HG03095 (cell line): ENCODE results near the gene CFAP90.
A peak's percentile ranks its signal among the peaks of the same experiment; 100 is the strongest.

Experiments
- ATAC-seq: cut with Tn5 transposase; IDR thresholded peaks from one replicate; pipeline ENCODE4 v1.9.1; 2021; ENCODE audit warnings: moderate library complexity; ENCODE audit not compliant: unreplicated experiment

The CFAP90 gene

GRCh38 chr5:7850395-7851239 is at the start of gene CFAP90:
TSS of gene CFAP90 (minus strand) at chr5:7851133. CDS start at chr5:7851021, 112 bp downstream.
- no peak for ATAC-seq

GRCh38 chr5:7897014-7897600 is 46.2 kb upstream of the CFAP90 start:
- no peak for ATAC-seq

- peak; percentile 86 for ATAC-seq
Measured at GRCh38 chr5:7894860-7895259, 43.9 kb upstream of the CFAP90 start.

- no peak for ATAC-seq
Measured at GRCh38 chr5:7894439-7894838, 43.5 kb upstream of the CFAP90 start.

- ATAC-seq: no peak
Measured at GRCh38 chr5:7888901-7889300, 38.0 kb upstream of the CFAP90 start.

GRCh38 chr5:7886849-7887475 is 36.0 kb upstream of the CFAP90 start:
- no peak for ATAC-seq

GRCh38 chr5:7884491-7885267 is 33.7 kb upstream of the CFAP90 start:
- no peak for ATAC-seq

- ATAC-seq: no peak
Measured at GRCh38 chr5:7882926-7883325, 32.0 kb upstream of the CFAP90 start.

- no peak for ATAC-seq
Measured at GRCh38 chr5:7881816-7882215, 30.9 kb upstream of the CFAP90 start.

GRCh38 chr5:7881091-7881490 is 30.2 kb upstream of the CFAP90 start:
- no peak for ATAC-seq

- peak; percentile 96 for ATAC-seq
Measured at GRCh38 chr5:7878381-7878873, 27.5 kb upstream of the CFAP90 start.

- no peak for ATAC-seq
Measured at GRCh38 chr5:7877851-7878250, 26.9 kb upstream of the CFAP90 start.

GRCh38 chr5:7876867-7877266 is 25.9 kb upstream of the CFAP90 start:
- peak; percentile 44 for ATAC-seq

- no peak for ATAC-seq
Measured at GRCh38 chr5:7875151-7875550, 24.2 kb upstream of the CFAP90 start.

- ATAC-seq: no peak
Measured at GRCh38 chr5:7874639-7875038, 23.7 kb upstream of the CFAP90 start.

- ATAC-seq: no peak
Measured at GRCh38 chr5:7873216-7873615, 22.3 kb upstream of the CFAP90 start.

- ATAC-seq: no peak
Measured at GRCh38 chr5:7872517-7873130, 21.7 kb upstream of the CFAP90 start.

GRCh38 chr5:7871653-7872052 is 20.7 kb upstream of the CFAP90 start:
- ATAC-seq: no peak

- ATAC-seq: peak; percentile 27
Measured at GRCh38 chr5:7869474-7870136, 18.7 kb upstream of the CFAP90 start.
